Gastrocnemius medialis (tissue), 4 donors: ENCODE results near the gene AGAP5. TPM values are rescaled to one million over a fixed set of nuclear protein-coding genes. Genes with fewer than 3 reads are reported as not detected.

Experiments used
- ATAC-seq, 2 donors: fragments of 150-250 bp; one replicate each; pipeline ENCODE4 v1.9.1; 2016
- DNase-seq, 2 donors: peaks; one replicate each; pipeline ENCODE4 v3.0.0-alpha.2; 2019
- H3K27ac ChIP-seq, 4 donors: fragments of 200-600 bp; sonication (generic); 1 replicate in 1 of 4; 2 replicates in 3 of 4; pipeline ENCODE4 v1.5.1; 2016 to 2018; ENCODE audit warnings: mild to moderate bottlenecking in 2 of 4, moderate library complexity in 1 of 4
- H3K27me3 ChIP-seq, 3 donors: fragments of 200-600 bp; sonication (generic) in 2 of 3; 1 replicate in 1 of 3; 2 replicates in 2 of 3; pipeline versions ENCODE4 v1.5.1 to v1.6.0; 2016 to 2019; ENCODE audit warnings: mild to moderate bottlenecking in 1 of 3, moderate library complexity in 1 of 3
- H3K36me3 ChIP-seq, 2 donors: fragments of 200-600 bp; sonication (generic) in 1 of 2; one replicate each; pipeline ENCODE4 v1.5.1; 2017 to 2018
- H3K4me1 ChIP-seq, 2 donors: fragments of 200-600 bp; sonication (generic) in 1 of 2; one replicate each; pipeline ENCODE4 v1.5.1; 2016 to 2017; ENCODE audit warnings: mild to moderate bottlenecking in 2 of 2
- H3K4me3 ChIP-seq, 4 donors: fragments of 200-600 bp; sonication (generic) in 3 of 4; 1 replicate in 1 of 4; 2 replicates in 3 of 4; pipeline ENCODE4 v1.5.1; 2016 to 2019; ENCODE audit warnings: mild to moderate bottlenecking in 2 of 4
- H3K9me3 ChIP-seq, 3 donors: fragments of 200-600 bp; sonication (generic) in 2 of 3; 1 replicate in 1 of 3; 2 replicates in 2 of 3; pipeline ENCODE4 v1.5.1; 2016 to 2019
- POLR2A ChIP-seq, 2 donors: fragments of 450-650 bp; IDR thresholded peaks; one replicate each; pipeline ENCODE4 v1.6.1; 2017; ENCODE audit warnings: antibody characterized with exemption in 2 of 2, mild to moderate bottlenecking in 2 of 2, moderate library complexity in 2 of 2
- in situ Hi-C, 4 donors: fragments of 200-750 bp; cut with MboI; loops; one replicate each; pipeline versions ENCODE4 v1.15.0 to v1.8.0; 2017; ENCODE audit warnings: low sequenced_read_pairs in 4 of 4
- intact Hi-C: fragments of 100-400 bp; cut with DNase I; formaldehyde crosslinking; loops from one replicate; pipeline ENCODE4 v1.15.1; 2023; ENCODE audit warnings: low total_unique reads
- total RNA-seq, 4 donors: library from RNA; depleted of rRNA; stranded (reverse); fragments of >200 nt; gene quantifications; one replicate each; pipeline versions ENCODE4 v1.1.0 to v1.2.3, GENCODE V29; 2016
- TF ChIP-seq, protein P1 (sequence below), 5 experiments: fragments of 450-650 bp in 3 of 5; fragments of 200-600 bp in 2 of 5; sonication (generic) in 2 of 5; IDR thresholded peaks in 4 of 5; conservative IDR thresholded peaks in 1 of 5; 1 replicate in 4 of 5; 2 replicates in 1 of 5; pipeline ENCODE4 v1.5.1; 2016 to 2019; ENCODE audit warnings: antibody characterized with exemption in 5 of 5, mild to moderate bottlenecking in 3 of 5, moderate library complexity in 3 of 5

Gene AGAP5
- total RNA-seq, 4 donors from 2014 or later, result 1.6 to 4.1 (median 3.1) TPM

DNA sequence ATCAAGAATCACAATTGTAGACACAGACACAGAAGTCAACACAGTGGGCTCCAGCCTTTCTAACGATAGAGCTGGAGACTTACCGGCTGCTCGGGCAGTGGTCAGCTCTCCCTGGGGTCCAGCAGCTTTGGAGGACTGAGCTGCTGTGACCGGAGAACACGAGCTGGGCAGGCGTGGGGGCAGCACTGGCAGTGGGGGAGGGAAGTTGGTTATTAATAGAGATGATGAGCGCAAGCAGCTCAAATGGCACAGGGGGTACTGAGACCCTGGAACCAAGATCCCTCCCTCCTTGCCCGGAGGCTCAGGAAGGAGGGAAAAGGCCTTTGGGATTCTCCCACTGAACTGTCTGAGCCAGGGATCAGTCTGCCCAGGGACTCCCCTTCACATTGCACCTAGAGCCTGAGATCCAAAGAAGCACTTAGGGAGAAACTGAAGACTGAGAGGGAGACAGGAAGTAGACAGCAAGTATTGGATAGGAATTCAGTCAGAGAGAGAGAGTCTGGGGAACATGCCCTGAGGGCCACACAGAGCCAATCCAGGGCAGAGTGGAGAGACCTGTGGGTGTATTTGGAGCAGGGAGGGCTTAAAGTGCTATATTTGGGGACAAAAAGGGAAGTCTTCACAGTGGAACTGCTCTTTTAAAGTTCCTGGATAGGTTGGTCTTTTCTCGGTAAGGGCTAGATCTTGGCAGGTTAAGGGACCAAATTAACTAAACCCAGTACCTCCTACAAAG lies 56.4 kb downstream of the AGAP5 start, which contains the start of gene MYOZ1:
TSS of gene MYOZ1 (minus strand) at position 147 of the 733 bp plus-strand sequence. CDS start 1,457 bp downstream, outside the sequence.
- ATAC-seq (peak; percentile 55 to 65), DNase-seq (peak in 1 of 2 donors; percentile 85)
- TF ChIP-seq, protein P1, sequence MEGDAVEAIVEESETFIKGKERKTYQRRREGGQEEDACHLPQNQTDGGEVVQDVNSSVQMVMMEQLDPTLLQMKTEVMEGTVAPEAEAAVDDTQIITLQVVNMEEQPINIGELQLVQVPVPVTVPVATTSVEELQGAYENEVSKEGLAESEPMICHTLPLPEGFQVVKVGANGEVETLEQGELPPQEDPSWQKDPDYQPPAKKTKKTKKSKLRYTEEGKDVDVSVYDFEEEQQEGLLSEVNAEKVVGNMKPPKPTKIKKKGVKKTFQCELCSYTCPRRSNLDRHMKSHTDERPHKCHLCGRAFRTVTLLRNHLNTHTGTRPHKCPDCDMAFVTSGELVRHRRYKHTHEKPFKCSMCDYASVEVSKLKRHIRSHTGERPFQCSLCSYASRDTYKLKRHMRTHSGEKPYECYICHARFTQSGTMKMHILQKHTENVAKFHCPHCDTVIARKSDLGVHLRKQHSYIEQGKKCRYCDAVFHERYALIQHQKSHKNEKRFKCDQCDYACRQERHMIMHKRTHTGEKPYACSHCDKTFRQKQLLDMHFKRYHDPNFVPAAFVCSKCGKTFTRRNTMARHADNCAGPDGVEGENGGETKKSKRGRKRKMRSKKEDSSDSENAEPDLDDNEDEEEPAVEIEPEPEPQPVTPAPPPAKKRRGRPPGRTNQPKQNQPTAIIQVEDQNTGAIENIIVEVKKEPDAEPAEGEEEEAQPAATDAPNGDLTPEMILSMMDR (IDR thresholded peaks at IDR 0.05 in 4 of 5, conservative IDR thresholded peaks at IDR 0.05 in 1 of 5), result no peak
- TF ChIP-seq POLR2A (IDR thresholded peaks at IDR 0.05), result peak; percentile 76 to 88
- Histone ChIP-seq H3K36me3 (peaks cover 0 to 9% of the 10 kb centered on the region in 2 donors), H3K4me1 (peaks cover 77 to 79% of the 10 kb centered on the region in 2 donors), H3K27me3 (no peaks in the 10 kb centered on the region), H3K9me3 (no peaks in the 10 kb centered on the region), H3K4me3 (peak within 1 kb of the TSS; percentile 54 to 68 (median 62)), H3K27ac (peak within 1 kb of the TSS; percentile 96 to 99 (median 98))
- intact Hi-C loops (loop anchor here (2.0 to 10.0 kb wide), 3 partner anchors 65 to 377 kb away; partner anchors contain the start of gene ANXA7), in situ Hi-C loops (loop anchor here (5.0 to 25.0 kb wide), 4 partner anchors 67 to 379 kb away; partner anchors contain the start of gene MRPS16 (in 1 of the 4))

- Histone ChIP-seq H3K27me3 (no peaks in the 10 kb centered on the region), H3K9me3 (no peaks in the 10 kb centered on the region), H3K27ac (peak overlapping the region; percentile 96 to 99 (median 98)), H3K36me3 (peaks cover 0 to 12% of the 10 kb centered on the region in 2 donors), H3K4me1 (peaks cover 80 to 81% of the 10 kb centered on the region in 2 donors), H3K4me3 (peak overlapping the region; percentile 54 to 68 (median 62))
- ATAC-seq (no peak), DNase-seq (no peak)
- TF ChIP-seq, protein P1 (IDR thresholded peaks at IDR 0.05 in 4 of 5, conservative IDR thresholded peaks at IDR 0.05 in 1 of 5), result no peak
- no peak for TF ChIP-seq POLR2A (IDR thresholded peaks at IDR 0.05)
- in situ Hi-C loops (loop anchor here in 1 of 4 donors (10.0 to 25.0 kb wide), 2 partner anchors 64 to 377 kb away; partner anchors contain the start of gene MRPS16), intact Hi-C loops (no loop called here)
These were observed 58.6 kb downstream of the AGAP5 start for GRCh38 chr10:73639286-73639685.

- TF ChIP-seq, protein P1 (IDR thresholded peaks at IDR 0.05 in 4 of 5, conservative IDR thresholded peaks at IDR 0.05 in 1 of 5), result no peak
- TF ChIP-seq POLR2A (IDR thresholded peaks at IDR 0.05), result peak in 1 of 2 donors; percentile 30
- Histone ChIP-seq H3K27ac (peak overlapping the region; percentile 96 to 99 (median 98)), H3K27me3 (no peaks in the 10 kb centered on the region), H3K4me3 (peak overlapping the region in 1 of 4 donors; percentile 23), H3K36me3 (peaks cover 0 to 45% of the 10 kb centered on the region in 2 donors), H3K9me3 (no peaks in the 10 kb centered on the region), H3K4me1 (peaks cover 62 to 69% of the 10 kb centered on the region in 2 donors)
- intact Hi-C loops, result no loop called here
- DNase-seq, result peak; percentile 74 to 93
- in situ Hi-C loops, result loop anchor here in 1 of 4 donors (10.0 to 25.0 kb wide), 2 partner anchors 61 to 373 kb away; partner anchors contain the start of gene MRPS16
- ATAC-seq, result peak; percentile 86 to 91
These were observed 62.1 kb downstream of the AGAP5 start for GRCh38 chr10:73635781-73636180.

DNA sequence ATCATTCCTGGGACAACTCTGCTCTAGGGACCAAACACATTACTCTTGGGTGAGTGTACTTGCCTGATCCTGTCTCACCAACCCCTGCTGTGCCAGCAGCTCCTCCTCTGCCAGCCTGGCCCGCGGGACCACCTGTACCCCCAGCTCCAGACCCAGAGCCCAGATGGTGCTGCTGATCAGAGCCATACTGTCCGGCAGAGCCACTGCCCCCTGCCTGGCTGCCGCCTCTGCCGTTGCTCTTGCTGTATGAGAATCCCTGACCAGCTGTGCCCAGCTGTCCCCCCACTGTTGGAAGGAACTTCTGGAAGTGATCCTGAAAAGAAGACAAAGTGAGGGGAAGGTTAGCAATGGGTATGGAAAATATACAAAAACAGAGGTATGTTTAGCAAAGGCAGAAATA lies 63.5 kb downstream of the AGAP5 start:
- DNase-seq (no peak), ATAC-seq (no peak)
- in situ Hi-C loops (loop anchor here in 1 of 4 donors (10.0 to 25.0 kb wide), 2 partner anchors 60 to 372 kb away; partner anchors contain the start of gene MRPS16), intact Hi-C loops (no loop called here)
- H3K36me3 ChIP-seq, result peaks cover 0 to 45% of the 10 kb centered on the region in 2 donors
- H3K4me3 ChIP-seq, result peak overlapping the region in 2 of 4 donors; percentile 23 to 45
- peaks cover 49 to 58% of the 10 kb centered on the region in 2 donors for H3K4me1 ChIP-seq
- TF ChIP-seq POLR2A (IDR thresholded peaks at IDR 0.05), result no peak
- TF ChIP-seq, protein P1 (IDR thresholded peaks at IDR 0.05 in 4 of 5, conservative IDR thresholded peaks at IDR 0.05 in 1 of 5), result no peak
- H3K27ac ChIP-seq, result peak overlapping the region; percentile 96 to 99 (median 98)
- H3K27me3 ChIP-seq, result no peaks in the 10 kb centered on the region
- H3K9me3 ChIP-seq, result no peaks in the 10 kb centered on the region
